GM12801 (cell line): ENCODE data around the gene ZG16.

Source experiments
- CTCF ChIP-seq: IDR thresholded peaks from one replicate; pipeline ENCODE4 v1.5.1; 2011; ENCODE audit warnings: control low read depth; ENCODE audit not compliant: insufficient read length; ENCODE audit errors: extremely low read depth

The ZG16 gene

GRCh38 chr16:29811170-29811895 lies 33.3 kb downstream of the ZG16 start:
- TF ChIP-seq CTCF: no peak

- TF ChIP-seq CTCF: no peak
Observed at GRCh38 chr16:29811896-29812665, 34.0 kb downstream of the ZG16 start, which contains the start of gene PRRT2. TSS of gene PRRT2 (plus strand) at chr16:29812193. CDS start at chr16:29813055, 862 bp downstream.

GRCh38 chr16:29812754-29813643 lies 34.9 kb downstream of the ZG16 start:
- no peak for TF ChIP-seq CTCF

GRCh38 chr16:29813644-29814562 lies 35.8 kb downstream of the ZG16 start:
- TF ChIP-seq CTCF: no peak

- TF ChIP-seq CTCF: no peak
Observed at GRCh38 chr16:29814592-29814991, 36.5 kb downstream of the ZG16 start.

- no peak for TF ChIP-seq CTCF
Observed at GRCh38 chr16:29815032-29815721, 37.1 kb downstream of the ZG16 start.
